Measurements from ENCODE around the gene LRRC58. TPM values are rescaled to one million over a fixed set of nuclear protein-coding genes. Genes with fewer than 3 reads are reported as not detected.

LRRC58 gene
- 19.3 and 33.9 TPM in 2 replicates for total RNA-seq

DNA sequence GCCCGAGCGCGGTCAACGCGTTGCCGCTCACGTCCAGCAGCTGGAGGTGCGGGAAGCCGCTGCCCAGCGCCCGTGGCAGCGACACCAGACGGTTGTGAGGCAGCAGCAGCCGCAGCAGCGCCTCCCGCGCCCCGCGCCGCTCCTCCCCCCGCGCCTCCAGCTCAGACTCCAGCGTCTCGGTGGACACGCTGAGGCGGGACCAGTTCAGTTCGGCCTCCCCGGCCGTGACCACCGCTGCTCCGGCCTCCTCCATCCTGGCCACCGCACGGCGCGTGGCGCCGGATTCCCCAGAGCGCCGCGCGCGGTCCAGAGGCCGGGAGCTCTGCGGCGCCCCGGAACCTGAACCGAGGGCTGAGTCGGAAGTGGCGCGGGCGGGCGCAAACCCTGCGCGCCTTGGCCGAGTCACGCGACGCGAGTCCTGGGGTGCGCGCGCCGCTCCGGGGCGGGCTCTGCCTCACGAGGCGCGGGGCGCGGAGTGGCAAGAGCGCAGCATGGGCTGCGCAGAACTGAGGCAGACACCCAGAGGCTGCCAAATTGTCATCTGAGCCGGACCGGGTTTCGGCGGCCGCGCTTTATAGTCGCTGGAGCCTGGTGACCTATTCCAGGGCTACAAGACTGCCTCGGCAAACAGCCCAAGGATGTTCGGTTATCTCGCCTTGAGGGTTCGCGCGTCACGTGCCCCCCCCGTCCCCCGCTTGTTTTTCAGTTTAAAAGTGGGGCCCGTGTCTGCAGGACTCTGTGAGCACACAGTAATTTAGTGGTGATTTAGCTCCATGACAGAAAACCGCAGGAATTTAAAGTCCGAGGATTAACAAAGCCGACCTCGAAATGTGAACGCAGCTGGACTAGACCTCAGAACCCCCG lies at the start of gene LRRC58:
Gene LRRC58, minus strand, starts transcription at position 364 of the 864 bp plus-strand sequence. Its CDS starts 111 bp downstream, at position 253.

GRCh38 chr3:120284747-120285507 lies 64.2 kb downstream of the LRRC58 start, which contains the start of gene GPR156:
TSS of gene GPR156 (minus strand) at chr3:120285222. CDS start at chr3:120244098, 41,124 bp downstream.

Other genes with a start within 250 kb of the LRRC58 start
- gene GPR156, start 64.1 kb downstream of the LRRC58 start, total RNA-seq = 0.78 and 1.0 TPM in 2 replicates
- gene FSTL1, start 101.6 kb upstream of the LRRC58 start, total RNA-seq = 376 and 500 TPM in 2 replicates
- gene NDUFB4, start 247.0 kb upstream of the LRRC58 start, total RNA-seq = 112 and 146 TPM in 2 replicates